ENCODE data around the gene BCR.
"Not testable (repeated sequence)": the region's sequence is repeated elsewhere in the genome, so short reads cannot be mapped to it uniquely, and the experiment has no call there.

GRCh38 chr22:23310443-23311097 lies 130.3 kb downstream of the BCR start:
- TF ChIP-seq CTCF (IDR thresholded peaks at IDR 0.05; ENCODE audit: low read depth, low read length); POLR2A (IDR thresholded peaks at IDR 0.05; ENCODE audit: extremely low read depth, insufficient read length): not testable (repeated sequence)

Data from NB4 (cell line).